Suppressor macrophage treated with lipopolysaccharide for 4 hours (primary cell): Measurements from ENCODE around the gene SERPINE3.

Experiments
- DNase-seq: peaks from one replicate; pipeline ENCODE4 v3.0.0-alpha.2; 2020

The SERPINE3 gene

GRCh38 chr13:51364404-51365008 is 25.0 kb downstream of the SERPINE3 start:
- DNase-seq: no peak

GRCh38 chr13:51370116-51370515 is 30.6 kb downstream of the SERPINE3 start:
- peak; percentile 55 for DNase-seq

- no peak for DNase-seq
Measured at GRCh38 chr13:51370811-51371210, 31.3 kb downstream of the SERPINE3 start.

GRCh38 chr13:51371768-51372399 is 32.4 kb downstream of the SERPINE3 start:
- DNase-seq: no peak

- DNase-seq: no peak
Measured at GRCh38 chr13:51373451-51373850, 34.0 kb downstream of the SERPINE3 start.

GRCh38 chr13:51380269-51380668 is 40.8 kb downstream of the SERPINE3 start:
- DNase-seq: no peak

- no peak for DNase-seq
Measured at GRCh38 chr13:51385114-51385513, 45.6 kb downstream of the SERPINE3 start.

GRCh38 chr13:51394724-51395123 is 55.2 kb downstream of the SERPINE3 start:
- DNase-seq: no peak

GRCh38 chr13:51396352-51396751 is 56.9 kb downstream of the SERPINE3 start:
- DNase-seq: peak; percentile 67

GRCh38 chr13:51397262-51397941 is 57.9 kb downstream of the SERPINE3 start:
- no peak for DNase-seq

GRCh38 chr13:51405176-51405575 is 65.7 kb downstream of the SERPINE3 start:
- no peak for DNase-seq

GRCh38 chr13:51412431-51412830 is 72.9 kb downstream of the SERPINE3 start:
- no peak for DNase-seq
